ENCODE measurements around the gene LCOR.

DNA sequence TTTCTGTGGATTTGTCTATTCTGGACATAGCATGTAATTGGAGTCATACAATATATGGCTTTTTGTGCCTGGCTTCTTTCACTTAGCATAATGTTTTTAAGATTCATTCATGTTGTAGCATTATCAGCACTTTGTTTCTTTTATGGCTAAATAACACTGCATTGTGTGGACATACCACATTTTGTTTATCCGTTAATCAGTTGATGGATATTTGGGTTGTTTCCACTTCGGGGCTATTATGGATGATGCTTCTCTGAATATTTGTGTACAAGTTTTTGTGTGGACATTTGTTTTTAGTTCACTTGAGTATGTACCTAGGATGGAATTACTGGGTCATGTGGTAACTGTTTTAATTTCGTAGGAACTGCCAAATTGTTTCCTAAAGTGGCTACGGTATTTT is 6.4 kb downstream of the LCOR start:
- TF ChIP-seq, protein P1, sequence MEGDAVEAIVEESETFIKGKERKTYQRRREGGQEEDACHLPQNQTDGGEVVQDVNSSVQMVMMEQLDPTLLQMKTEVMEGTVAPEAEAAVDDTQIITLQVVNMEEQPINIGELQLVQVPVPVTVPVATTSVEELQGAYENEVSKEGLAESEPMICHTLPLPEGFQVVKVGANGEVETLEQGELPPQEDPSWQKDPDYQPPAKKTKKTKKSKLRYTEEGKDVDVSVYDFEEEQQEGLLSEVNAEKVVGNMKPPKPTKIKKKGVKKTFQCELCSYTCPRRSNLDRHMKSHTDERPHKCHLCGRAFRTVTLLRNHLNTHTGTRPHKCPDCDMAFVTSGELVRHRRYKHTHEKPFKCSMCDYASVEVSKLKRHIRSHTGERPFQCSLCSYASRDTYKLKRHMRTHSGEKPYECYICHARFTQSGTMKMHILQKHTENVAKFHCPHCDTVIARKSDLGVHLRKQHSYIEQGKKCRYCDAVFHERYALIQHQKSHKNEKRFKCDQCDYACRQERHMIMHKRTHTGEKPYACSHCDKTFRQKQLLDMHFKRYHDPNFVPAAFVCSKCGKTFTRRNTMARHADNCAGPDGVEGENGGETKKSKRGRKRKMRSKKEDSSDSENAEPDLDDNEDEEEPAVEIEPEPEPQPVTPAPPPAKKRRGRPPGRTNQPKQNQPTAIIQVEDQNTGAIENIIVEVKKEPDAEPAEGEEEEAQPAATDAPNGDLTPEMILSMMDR (conservative IDR thresholded peaks at IDR 0.05 in 1 of 2, IDR thresholded peaks at IDR 0.05 in 1 of 2; ENCODE audit: low read depth in 1 of 2, low read length in 2 of 2): no peak
- no peak for TF ChIP-seq EZH2 (IDR thresholded peaks at IDR 0.05; ENCODE audit: low read length, missing control alignments)

All from fibroblast of lung (primary cell).